Stimulated activated CD4-positive, alpha-beta T cell treated with anti-CD3 and anti-CD28 coated beads, Interleukin-1b, Interleukin-23, amount 100 ng/mL, for 1 hour (primary cell): Measurements from ENCODE around the gene PNLIPRP1.

Experiments used
- DNase-seq, 2 donors: peaks; one replicate each; pipeline ENCODE4 v3.0.0-alpha.2; 2020; ENCODE audit warnings: low read depth in 2 of 2

PNLIPRP1 gene

DNA sequence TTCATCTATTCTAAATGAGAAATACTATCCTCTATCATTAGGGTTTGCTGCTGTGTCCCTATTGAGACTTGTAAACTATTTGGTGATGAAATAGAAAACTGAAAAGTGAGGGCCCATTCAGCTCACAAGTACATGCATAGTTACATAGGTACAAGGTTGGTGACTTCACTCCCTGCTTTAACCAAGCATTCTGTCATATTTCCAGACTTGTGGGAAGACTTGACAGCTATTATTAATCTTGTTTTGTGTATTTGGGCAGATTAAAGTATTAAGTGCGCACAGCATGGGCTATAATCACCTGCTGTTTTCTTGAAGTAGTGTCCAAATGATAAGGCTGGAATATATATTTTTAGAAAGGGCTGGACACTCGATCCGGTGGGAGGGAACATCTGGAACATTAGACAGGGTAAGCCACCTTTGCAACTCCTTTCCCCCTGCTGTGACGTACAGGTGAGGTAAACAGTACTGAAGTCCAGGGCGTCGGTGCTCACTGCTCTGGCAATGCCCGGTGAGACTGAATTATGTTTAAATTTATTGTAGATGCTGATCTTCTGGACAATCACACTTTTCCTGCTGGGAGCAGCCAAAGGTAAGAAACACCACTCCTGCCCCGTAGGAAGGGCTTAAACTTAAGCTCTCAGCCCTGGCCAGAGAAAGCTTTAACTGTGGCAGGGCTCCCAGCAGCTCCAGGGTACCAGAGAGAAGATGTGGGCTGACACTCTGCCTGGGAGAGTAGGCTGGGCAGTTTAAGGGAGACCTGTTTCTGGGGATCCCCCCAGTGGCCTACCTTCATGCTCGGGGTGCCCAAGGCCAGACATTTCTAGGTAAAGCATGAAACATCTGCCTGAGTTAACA lies at the start of gene PNLIPRP1:
TSS of gene PNLIPRP1 (plus strand) at position 370 of the 855 bp plus-strand sequence. CDS start at position 541, 171 bp downstream.
- DNase-seq = no peak

- no peak for DNase-seq
Observed at GRCh38 chr10:116542007-116542677, 48.6 kb upstream of the PNLIPRP1 start.

GRCh38 chr10:116545122-116545521 lies 45.6 kb upstream of the PNLIPRP1 start:
- no peak for DNase-seq

- no peak for DNase-seq
Observed at GRCh38 chr10:116545756-116546155, 45.0 kb upstream of the PNLIPRP1 start, which contains the start of gene PNLIP. Gene PNLIP (plus strand): TSS chr10:116545931. CDS start chr10:116546093, 162 bp downstream.

DNA sequence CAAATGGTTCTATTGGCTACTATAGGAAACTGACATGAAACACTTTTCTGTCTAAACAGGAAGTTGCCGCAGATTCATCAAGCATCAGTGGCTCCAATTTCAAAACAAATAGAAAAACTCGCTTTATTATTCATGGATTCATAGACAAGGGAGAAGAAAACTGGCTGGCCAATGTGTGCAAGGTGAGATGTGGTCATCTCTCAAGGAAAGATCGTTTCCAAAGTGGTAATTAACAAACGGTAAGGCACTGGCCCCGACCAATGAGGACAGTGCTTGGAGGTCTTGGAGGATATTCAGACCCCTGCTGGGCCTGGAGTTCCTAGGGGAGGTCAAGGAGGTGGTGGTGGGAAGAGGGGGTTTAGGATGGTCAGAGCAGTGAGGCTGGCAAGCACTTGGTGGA lies 42.5 kb upstream of the PNLIPRP1 start:
- DNase-seq = no peak

GRCh38 chr10:116553378-116553980 lies 37.3 kb upstream of the PNLIPRP1 start:
- DNase-seq = no peak

DNA sequence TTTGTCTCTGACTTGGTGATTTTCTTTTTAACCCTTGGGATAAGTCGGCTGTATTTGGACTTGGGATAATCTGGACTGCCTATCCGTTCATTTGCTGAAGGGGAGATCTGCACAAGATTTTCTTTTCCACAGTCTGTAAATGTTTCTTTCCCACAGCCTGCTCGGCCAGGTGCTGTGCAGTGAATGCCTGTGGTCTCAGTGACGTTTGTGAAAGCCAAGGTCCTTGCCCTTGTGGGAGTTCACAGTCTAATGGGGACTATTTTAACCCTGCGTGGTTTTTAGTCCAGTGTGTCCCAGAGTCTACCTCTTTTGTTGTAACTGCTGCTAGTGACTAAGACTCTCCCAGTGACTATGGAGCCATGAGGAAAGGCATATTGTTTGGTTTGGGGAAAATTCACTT lies 36.1 kb upstream of the PNLIPRP1 start:
- no peak for DNase-seq

DNA sequence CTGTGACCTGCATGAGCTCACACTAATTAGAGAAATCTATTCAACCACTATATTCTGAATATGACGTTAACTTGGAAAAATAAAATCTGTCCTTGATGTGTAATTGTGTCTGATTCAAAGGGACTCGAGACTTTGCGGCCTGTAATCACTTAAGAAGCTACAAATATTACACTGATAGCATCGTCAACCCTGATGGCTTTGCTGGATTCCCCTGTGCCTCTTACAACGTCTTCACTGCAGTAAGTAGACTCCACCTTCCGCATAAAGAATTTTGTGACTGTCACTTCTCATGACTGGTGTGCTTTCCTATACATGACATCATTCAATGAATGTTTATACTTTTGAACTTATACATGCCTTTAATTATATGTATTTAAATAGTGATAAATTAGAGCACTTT lies 34.9 kb upstream of the PNLIPRP1 start:
- no peak for DNase-seq

DNA sequence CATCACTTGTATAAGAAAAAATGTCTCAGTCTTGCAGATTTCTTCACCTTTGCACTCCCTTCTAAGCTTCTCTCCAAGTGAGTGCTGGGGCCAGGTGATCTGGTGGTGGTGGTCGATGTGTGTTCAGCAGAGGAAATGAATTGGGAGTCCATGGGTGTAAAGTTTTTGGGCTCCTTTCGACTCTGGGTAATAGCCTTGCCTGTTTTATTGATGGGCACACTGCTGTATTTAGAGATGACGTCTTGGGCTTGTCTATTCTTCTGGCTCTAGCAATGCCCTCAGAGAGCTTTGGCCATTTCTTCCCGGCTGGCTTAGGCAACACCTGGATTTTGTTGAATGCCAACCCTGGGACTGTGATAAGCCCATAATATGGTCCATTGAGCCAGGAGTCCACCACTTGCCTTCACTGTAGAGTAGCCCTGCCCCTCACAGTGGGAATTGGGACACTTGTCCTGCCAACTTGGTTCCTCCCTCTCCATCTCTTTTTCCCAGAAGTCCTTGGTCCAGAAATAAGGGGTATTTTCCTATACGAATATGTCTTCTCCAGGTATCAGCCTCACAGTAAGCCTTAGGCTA lies 33.4 kb upstream of the PNLIPRP1 start:
- no peak for DNase-seq

- no peak for DNase-seq
Observed at GRCh38 chr10:116565534-116565933, 25.2 kb upstream of the PNLIPRP1 start.

- no peak for DNase-seq
Observed at GRCh38 chr10:116566932-116567331, 23.8 kb upstream of the PNLIPRP1 start.

GRCh38 chr10:116567335-116567734 lies 23.4 kb upstream of the PNLIPRP1 start:
- no peak for DNase-seq

- no peak for DNase-seq
Observed at GRCh38 chr10:116574797-116575196, 16.0 kb upstream of the PNLIPRP1 start.

DNA sequence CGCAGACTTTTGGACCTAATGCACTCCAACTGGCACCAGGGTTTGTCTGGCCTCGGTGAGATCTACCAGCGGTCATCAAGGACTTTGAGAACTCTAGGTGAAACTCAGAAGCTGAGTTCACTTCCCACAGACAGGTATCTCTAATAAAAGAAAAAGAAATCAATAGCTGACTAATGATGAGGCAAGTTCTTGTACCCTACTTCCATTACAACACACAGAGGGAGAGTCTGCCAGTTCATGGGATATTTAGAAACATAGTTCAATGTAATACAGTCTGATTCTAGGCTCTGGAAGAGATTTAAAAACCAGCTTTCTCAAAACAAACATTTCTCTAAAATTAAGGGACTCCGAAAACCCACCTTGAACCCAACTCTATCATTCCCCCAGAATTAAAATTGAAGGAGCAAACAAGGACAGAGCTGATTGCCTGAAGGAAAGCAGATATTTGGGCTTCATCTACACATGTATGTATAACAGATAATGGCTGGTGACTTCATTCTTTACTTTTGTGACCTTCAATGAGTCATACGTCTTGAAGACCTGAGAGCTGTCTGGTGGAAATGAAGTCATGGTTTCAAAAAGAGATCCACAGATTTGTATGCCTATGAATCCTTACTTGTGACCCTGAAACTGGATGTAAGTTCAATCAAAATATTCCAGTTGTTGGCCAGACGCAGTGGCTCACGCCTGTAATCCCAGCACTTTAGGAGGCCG lies 2.7 kb upstream of the PNLIPRP1 start:
- no peak for DNase-seq

DNA sequence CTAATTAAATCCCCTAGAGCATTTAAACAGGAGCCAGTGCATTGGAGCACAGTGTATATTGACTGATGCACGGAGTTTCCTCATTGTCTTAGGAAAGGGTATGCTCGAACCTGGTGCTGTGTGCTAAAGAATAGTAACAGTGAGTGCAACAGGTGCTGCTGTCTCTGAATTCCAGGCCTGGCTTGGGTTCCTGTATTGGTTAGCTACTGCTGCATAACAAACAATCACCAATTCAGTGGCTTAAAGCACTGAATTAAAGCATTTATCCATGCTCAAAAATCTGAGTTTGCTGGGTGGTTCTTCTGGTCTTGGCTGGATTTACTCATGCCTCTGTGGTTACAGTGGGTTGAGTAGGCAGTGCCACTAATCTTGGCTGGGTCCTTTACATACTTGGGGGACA lies 1.8 kb upstream of the PNLIPRP1 start:
- no peak for DNase-seq

- DNase-seq = no peak
Observed at GRCh38 chr10:116589926-116590325, 833 bp upstream of the PNLIPRP1 start.

DNA sequence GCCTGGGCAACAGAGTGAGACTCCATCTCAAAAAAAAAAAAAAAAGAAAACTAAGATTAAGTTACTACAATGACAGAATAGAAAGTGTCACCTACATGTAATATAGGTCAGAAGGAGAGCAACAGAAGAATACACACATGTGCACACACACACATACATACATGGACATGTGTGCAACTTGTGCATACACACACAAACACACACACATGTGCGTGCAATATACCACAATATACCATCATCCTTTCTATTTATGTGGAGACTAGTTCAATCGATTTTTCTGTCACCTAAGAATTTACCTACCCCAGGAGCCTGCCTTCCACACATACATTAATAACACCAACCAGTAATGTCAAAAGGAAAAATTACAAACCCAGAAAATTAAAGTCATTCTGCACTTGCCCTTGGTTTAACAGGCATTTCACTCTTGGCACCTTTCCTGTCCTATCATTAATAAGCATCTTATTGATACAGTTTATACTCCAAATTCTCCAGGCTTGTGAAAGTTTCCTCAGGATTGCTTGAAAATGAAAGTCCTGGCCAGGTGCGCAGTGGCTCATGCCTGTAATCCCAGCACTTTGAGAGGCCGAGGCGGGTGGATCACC lies 2.5 kb downstream of the PNLIPRP1 start:
- no peak for DNase-seq

DNA sequence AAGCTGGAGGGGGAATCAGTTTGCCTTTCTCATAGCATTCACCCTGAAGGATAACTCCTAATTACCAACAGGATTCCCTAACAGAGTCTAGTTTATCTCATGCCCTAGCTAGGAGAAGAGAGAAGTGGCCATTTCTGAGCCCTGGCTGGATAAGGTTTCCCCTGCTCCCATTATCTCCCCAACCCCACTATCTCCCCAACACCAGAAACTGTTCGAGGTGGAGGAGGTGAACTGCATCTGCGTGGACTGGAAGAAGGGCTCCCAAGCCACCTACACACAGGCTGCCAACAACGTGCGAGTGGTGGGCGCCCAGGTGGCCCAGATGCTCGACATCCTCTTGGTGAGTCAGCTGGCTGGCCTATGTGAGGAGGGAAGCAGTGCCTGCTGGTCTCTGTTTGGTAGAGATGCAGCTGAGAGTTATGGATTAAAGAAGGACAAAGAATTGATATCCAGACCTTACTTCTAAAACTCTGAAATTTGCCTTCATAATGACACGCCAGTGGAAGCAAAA lies 3.8 kb downstream of the PNLIPRP1 start:
- DNase-seq = no peak

DNA sequence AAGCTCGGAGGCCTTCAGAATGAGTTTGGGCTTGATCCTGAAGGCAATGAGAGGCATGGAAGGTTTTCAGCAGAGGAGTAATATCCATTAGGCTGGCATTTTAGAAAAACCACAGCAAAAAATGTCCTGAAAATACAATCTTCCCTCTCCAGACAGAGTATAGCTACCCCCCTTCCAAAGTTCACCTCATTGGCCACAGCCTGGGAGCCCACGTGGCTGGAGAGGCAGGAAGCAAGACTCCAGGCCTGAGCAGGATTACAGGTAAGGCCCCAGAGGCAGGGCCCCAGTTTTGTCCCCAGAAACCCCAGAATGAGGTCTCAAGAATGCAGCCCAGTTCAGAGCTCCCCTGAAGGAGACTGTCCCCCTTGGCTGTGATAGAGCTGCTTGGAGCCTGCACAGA lies 5.3 kb downstream of the PNLIPRP1 start:
- DNase-seq = no peak

- no peak for DNase-seq
Observed at GRCh38 chr10:116597543-116597942, 6.8 kb downstream of the PNLIPRP1 start.

DNA sequence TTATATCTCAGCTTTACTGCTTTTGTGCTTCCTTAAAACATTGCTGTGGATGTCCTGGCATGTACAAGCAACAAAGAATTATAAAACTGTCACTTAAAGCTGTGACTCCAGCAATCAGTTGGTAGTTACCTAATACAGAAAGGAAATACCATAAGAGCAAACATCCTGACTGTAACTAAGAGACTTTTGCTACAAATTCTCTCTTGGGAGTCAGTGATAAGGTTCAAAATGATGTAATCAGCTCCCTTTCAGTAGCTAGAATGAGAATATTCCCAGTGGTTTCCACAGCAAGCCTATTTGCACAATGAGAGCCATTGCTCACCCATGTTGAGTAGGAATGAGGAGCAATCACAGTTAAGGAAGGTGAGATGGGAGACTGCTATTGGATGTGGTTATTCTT lies 7.6 kb downstream of the PNLIPRP1 start:
- no peak for DNase-seq
